Activated CD8-positive, alpha-beta memory T cell treated with anti-CD3 and anti-CD28 coated beads, Interleukin-2, amount 10 ng/mL, durations not matched to agents 7 days and 5 days (primary cell): ENCODE data around the gene CYP27B1. TPM values are rescaled to one million over a fixed set of nuclear protein-coding genes. Genes with fewer than 3 reads are reported as not detected.

Source experiments
- ATAC-seq: fragments of 150-1000 bp; cut with Tn5 transposase; one replicate; pipeline ENCODE4 v1.10.0; 2021; ENCODE audit warnings: moderate library complexity
- CTCF ChIA-PET: fragments of 350-600 bp; sonication (Branson Sonifier 250); formaldehyde crosslinking; loops from one replicate; lab custom pipeline; 2021; ENCODE audit warnings: antibody characterized with exemption; lab: Charles Lee
- DNase-seq: peaks from one replicate; pipeline ENCODE4 v3.0.0-alpha.2; 2020
- H3K27ac Mint-ChIP-seq: one replicate; pipeline ENCODE4 v1.8.0; 2021; ENCODE audit warnings: mild to moderate bottlenecking, mixed read lengths
- H3K27me3 Mint-ChIP-seq: one replicate; pipeline ENCODE4 v1.8.0; 2021; ENCODE audit warnings: mixed read lengths
- H3K36me3 Mint-ChIP-seq: one replicate; pipeline ENCODE4 v1.8.0; 2021; ENCODE audit warnings: mild to moderate bottlenecking, mixed read lengths
- H3K4me1 Mint-ChIP-seq: one replicate; pipeline ENCODE4 v1.8.0; 2021; ENCODE audit warnings: mixed read lengths
- H3K4me3 Mint-ChIP-seq: one replicate; pipeline ENCODE4 v1.8.0; 2021; ENCODE audit warnings: mild to moderate bottlenecking, moderate library complexity, mixed read lengths
- H3K9me3 Mint-ChIP-seq: one replicate; pipeline ENCODE4 v1.8.0; 2022; ENCODE audit warnings: low read depth, mixed read lengths
- total RNA-seq, 2 experiments: library from RNA; stranded (reverse); gene quantifications; one replicate each; pipeline ENCODE4 v1.2.3, GENCODE V29; 2021

Gene CYP27B1
- total RNA-seq, 2 experiments from 2014 or later = 4.5 to 5.4 TPM

DNA sequence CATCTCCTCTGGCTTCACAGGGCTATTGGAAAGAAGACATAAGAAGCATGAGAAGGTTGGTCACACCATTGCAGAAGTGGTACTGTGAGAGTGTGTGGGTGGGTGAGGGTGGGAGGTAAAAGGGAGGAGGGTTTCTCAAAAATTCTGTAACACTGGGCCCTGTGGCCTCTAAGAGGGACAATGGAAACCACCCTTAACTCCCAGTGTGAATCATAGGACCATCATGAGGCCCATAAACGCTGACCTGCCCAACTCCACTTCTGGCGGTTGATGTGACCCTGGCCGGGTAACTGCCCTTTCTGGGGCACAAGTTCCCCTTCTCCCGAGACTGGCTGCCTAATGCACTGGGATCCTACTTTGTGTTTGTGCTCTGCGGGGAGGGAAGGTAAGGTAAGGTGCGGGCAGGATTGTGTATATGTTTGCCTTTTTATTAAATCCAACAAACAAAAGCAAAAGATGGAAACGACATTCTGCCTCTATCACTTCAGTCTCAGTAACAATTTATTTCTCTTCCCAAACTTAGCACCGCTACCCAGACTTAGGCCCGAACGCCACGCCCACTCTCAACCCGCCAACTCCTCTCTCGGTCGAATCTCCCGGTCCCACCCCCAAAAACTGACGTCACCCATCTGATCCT, 4.5 kb upstream of the CYP27B1 start:
- Mint-ChIP-seq H3K4me3 (peak overlapping the region; percentile 99), H3K9me3 (no peaks in the 10 kb centered on the region), H3K27ac (peak overlapping the region; percentile 98), H3K27me3 (peaks cover 6% of the 10 kb centered on the region), H3K4me1 (peaks cover 30% of the 10 kb centered on the region), H3K36me3 (peaks cover 10% of the 10 kb centered on the region)
- ATAC-seq = peak; percentile 74
- peak; percentile 92 for DNase-seq
- CTCF ChIA-PET = interaction anchor here (1.7 to 4.8 kb wide), 2 partner anchors 12 to 15 kb away, joined by 8 to 25 read pairs; partner anchors contain the start of gene TSFM

- Mint-ChIP-seq H3K27ac (peak overlapping the region; percentile 55), H3K36me3 (peaks cover 8% of the 10 kb centered on the region)
Measured at GRCh38 chr12:57770734-57771133, 3.9 kb upstream of the CYP27B1 start.

DNA sequence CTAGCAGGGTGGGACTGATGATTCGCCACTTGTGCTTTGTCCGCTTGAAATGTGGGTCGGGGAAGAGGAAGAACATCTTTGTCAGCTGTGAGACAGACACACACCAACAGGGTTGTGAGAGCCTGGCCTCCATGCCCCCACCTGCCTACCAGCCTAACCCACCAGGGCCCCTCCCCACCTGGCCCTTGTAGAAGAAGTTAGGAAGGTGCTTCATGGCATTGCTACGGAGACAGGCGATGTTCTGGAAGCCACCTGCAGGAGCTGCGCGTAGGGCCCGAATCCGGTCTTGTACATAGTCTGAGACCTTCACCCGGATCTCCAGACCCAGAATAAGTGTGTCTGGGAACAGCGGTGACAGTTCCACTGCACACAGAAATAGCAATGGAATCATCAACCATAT, 2.7 kb upstream of the CYP27B1 start:
- CTCF ChIA-PET = no interaction called here
- DNase-seq (no peak), ATAC-seq (no peak)
- Mint-ChIP-seq H3K36me3 (peaks cover 5% of the 10 kb centered on the region), H3K27ac (no peak overlapping the region), H3K4me1 (peaks cover 36% of the 10 kb centered on the region), H3K27me3 (peaks cover 15% of the 10 kb centered on the region), H3K9me3 (no peaks in the 10 kb centered on the region), H3K4me3 (peak overlapping the region; percentile 38)

More at GRCh38 chr12:57770734-57771133, 3.9 kb upstream of the CYP27B1 start:
- Mint-ChIP-seq H3K9me3 (no peaks in the 10 kb centered on the region), H3K27me3 (peaks cover 10% of the 10 kb centered on the region), H3K4me3 (peak overlapping the region; percentile 99), H3K4me1 (peaks cover 31% of the 10 kb centered on the region)
- CTCF ChIA-PET = interaction anchor here (4.8 kb wide), 1 partner anchor 14 kb away, joined by 25 read pairs; no protein-coding TSS in a partner anchor
- no peak for ATAC-seq
- DNase-seq = no peak

DNA sequence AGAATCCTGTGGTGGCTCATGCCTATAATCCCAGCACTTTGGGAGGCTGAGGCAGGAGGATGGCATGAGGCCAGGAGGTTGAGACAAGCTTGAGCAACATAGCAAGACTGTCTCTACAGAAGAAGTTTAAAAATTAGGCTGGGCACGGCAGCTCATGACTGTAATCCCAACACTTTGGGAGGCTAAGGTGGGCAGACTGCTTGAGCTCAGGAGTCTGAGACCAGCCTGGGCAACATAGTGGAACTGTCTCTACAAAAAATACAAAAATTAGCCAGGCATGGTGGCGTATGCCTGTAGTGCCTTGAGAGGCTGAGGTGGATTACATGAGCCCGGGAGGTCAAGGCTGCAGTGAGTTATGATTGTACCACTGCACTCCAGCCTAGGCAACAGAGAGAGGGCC, 998 bp upstream of the CYP27B1 start:
- H3K36me3 Mint-ChIP-seq = peaks cover 9% of the 10 kb centered on the region
- no peak overlapping the region for H3K4me3 Mint-ChIP-seq
- peaks cover 15% of the 10 kb centered on the region for H3K27me3 Mint-ChIP-seq
- H3K27ac Mint-ChIP-seq = no peak overlapping the region
- DNase-seq (no peak), ATAC-seq (no peak)
- peaks cover 43% of the 10 kb centered on the region for H3K4me1 Mint-ChIP-seq
- no peaks in the 10 kb centered on the region for H3K9me3 Mint-ChIP-seq
- CTCF ChIA-PET = interaction anchor here (1.2 to 3.2 kb wide), 4 partner anchors 9 to 97 kb away, joined by 3 to 48 read pairs (median 8); partner anchors contain the start of gene MARCHF9

DNA sequence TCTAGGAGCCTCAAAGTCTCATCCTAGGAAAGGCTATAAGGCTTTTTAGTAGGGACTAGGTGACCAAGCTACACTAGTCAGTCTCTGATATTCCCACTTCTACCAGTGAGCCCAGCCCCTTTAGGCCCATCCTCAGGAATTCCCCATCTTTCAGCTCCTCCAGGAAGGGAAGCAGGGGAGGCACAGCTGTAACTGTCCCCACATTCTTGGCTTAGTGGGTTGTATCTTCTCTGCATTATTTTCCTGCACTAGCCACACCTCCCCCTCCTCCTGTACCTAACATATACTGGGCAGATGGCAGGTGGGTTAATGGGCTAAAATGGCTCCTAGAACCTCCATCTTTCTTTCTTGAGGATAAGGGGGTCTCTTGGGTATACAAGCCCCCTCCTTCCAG, 424 bp upstream of the CYP27B1 start:
- CTCF ChIA-PET = interaction anchor here (1.2 to 3.2 kb wide), 4 partner anchors 8 to 98 kb away, joined by 3 to 48 read pairs (median 8); partner anchors contain the start of gene MARCHF9
- ATAC-seq (no peak), DNase-seq (no peak)
- Mint-ChIP-seq H3K36me3 (peaks cover 13% of the 10 kb centered on the region), H3K27me3 (peaks cover 15% of the 10 kb centered on the region), H3K4me3 (no peak overlapping the region), H3K9me3 (no peaks in the 10 kb centered on the region), H3K4me1 (peaks cover 42% of the 10 kb centered on the region), H3K27ac (no peak overlapping the region)

- no peak for DNase-seq
Measured at GRCh38 chr12:57765698-57766463, 997 bp downstream of the CYP27B1 start.

GRCh38 chr12:57765003-57765697, 1.7 kb downstream of the CYP27B1 start:
- CTCF ChIA-PET = interaction anchor here (0.8 to 3.5 kb wide), 13 partner anchors 9 to 134 kb away, joined by 3 to 48 read pairs (median 5); partner anchors contain the start of genes MARCHF9 and TSFM
- H3K36me3 Mint-ChIP-seq = peaks cover 16% of the 10 kb centered on the region
- H3K9me3 Mint-ChIP-seq = no peaks in the 10 kb centered on the region
- peak overlapping the region; percentile 80 for H3K4me3 Mint-ChIP-seq
- DNase-seq (peak; percentile 72), ATAC-seq (peak; percentile 80)
- H3K27ac Mint-ChIP-seq = peak overlapping the region; percentile 69
- H3K4me1 Mint-ChIP-seq = peaks cover 28% of the 10 kb centered on the region
- peaks cover 15% of the 10 kb centered on the region for H3K27me3 Mint-ChIP-seq

More at GRCh38 chr12:57765698-57766463, 997 bp downstream of the CYP27B1 start:
- Mint-ChIP-seq H3K4me1 (peaks cover 33% of the 10 kb centered on the region), H3K4me3 (peak overlapping the region; percentile 80), H3K27me3 (peaks cover 15% of the 10 kb centered on the region), H3K27ac (no peak overlapping the region), H3K9me3 (no peaks in the 10 kb centered on the region), H3K36me3 (peaks cover 16% of the 10 kb centered on the region)
- CTCF ChIA-PET = interaction anchor here (0.8 to 3.2 kb wide), 11 partner anchors 8 to 140 kb away, joined by 3 to 48 read pairs (median 4); partner anchors contain the start of gene MARCHF9
- ATAC-seq = peak; percentile 24

DNA sequence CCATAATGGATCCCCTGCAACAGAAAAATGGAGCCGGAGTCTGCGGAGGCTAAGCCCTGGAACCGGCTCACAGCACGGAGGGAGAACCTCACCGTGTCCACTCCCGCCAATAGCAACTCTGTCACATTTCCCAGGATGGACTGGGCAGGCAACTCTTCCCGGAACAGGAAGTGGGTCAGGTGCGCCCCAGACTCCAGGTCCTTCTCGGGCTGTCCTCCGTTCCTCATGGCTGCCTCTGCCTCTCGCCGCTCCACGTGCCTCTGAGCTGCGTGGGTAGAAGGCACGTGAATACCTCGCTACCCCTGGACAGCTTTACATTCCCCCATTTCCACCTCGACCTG, 2.2 kb downstream of the CYP27B1 start:
- H3K4me3 Mint-ChIP-seq = peak overlapping the region; percentile 80
- H3K9me3 Mint-ChIP-seq = no peaks in the 10 kb centered on the region
- peak overlapping the region; percentile 69 for H3K27ac Mint-ChIP-seq
- peaks cover 23% of the 10 kb centered on the region for H3K4me1 Mint-ChIP-seq
- H3K36me3 Mint-ChIP-seq = peaks cover 11% of the 10 kb centered on the region
- DNase-seq (no peak), ATAC-seq (peak; percentile 20)
- CTCF ChIA-PET = interaction anchor here (0.8 to 3.5 kb wide), 10 partner anchors 8 to 134 kb away, joined by 3 to 19 read pairs (median 5); partner anchors contain the start of genes MARCHF9 and TSFM
- peaks cover 15% of the 10 kb centered on the region for H3K27me3 Mint-ChIP-seq

GRCh38 chr12:57763881-57764661, 2.8 kb downstream of the CYP27B1 start:
- ATAC-seq (no peak), DNase-seq (no peak)
- CTCF ChIA-PET = interaction anchor here (0.8 to 3.5 kb wide), 11 partner anchors 8 to 144 kb away, joined by 3 to 19 read pairs (median 5); partner anchors contain the start of genes MARCHF9 and TSFM
- Mint-ChIP-seq H3K27me3 (peaks cover 15% of the 10 kb centered on the region), H3K27ac (no peak overlapping the region), H3K9me3 (no peaks in the 10 kb centered on the region), H3K4me3 (peak overlapping the region; percentile 80), H3K4me1 (peaks cover 27% of the 10 kb centered on the region), H3K36me3 (peaks cover 13% of the 10 kb centered on the region)

DNA sequence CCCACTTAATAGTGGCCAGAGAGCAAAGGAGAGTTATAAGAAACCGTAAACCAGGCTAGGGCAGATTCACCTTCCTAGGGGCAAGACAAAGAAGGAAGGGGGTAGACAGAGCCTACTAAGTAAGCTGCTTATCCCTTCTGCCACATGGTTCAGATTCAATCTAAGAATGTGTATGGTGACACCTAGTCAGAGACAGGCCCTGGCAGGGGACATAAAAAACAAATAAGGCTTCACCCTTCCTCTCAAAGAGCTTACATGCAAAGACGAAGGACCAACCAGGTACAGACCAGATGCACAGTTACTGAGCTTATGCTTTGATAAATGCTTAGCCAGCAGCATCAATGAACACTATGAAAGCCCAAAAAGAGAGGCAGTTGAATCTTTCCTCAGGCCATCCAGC, 4.4 kb downstream of the CYP27B1 start:
- H3K27ac Mint-ChIP-seq = no peak overlapping the region
- no peak for ATAC-seq
- H3K36me3 Mint-ChIP-seq = peaks cover 19% of the 10 kb centered on the region
- H3K4me3 Mint-ChIP-seq = no peak overlapping the region
- peaks cover 27% of the 10 kb centered on the region for H3K4me1 Mint-ChIP-seq
- DNase-seq = no peak
- H3K27me3 Mint-ChIP-seq = peaks cover 15% of the 10 kb centered on the region
- no peaks in the 10 kb centered on the region for H3K9me3 Mint-ChIP-seq
- CTCF ChIA-PET = interaction anchor here (1.2 to 3.5 kb wide), 3 partner anchors 8 to 35 kb away, joined by 3 to 10 read pairs (median 3); partner anchors contain the start of genes MARCHF9 and TSFM

DNA sequence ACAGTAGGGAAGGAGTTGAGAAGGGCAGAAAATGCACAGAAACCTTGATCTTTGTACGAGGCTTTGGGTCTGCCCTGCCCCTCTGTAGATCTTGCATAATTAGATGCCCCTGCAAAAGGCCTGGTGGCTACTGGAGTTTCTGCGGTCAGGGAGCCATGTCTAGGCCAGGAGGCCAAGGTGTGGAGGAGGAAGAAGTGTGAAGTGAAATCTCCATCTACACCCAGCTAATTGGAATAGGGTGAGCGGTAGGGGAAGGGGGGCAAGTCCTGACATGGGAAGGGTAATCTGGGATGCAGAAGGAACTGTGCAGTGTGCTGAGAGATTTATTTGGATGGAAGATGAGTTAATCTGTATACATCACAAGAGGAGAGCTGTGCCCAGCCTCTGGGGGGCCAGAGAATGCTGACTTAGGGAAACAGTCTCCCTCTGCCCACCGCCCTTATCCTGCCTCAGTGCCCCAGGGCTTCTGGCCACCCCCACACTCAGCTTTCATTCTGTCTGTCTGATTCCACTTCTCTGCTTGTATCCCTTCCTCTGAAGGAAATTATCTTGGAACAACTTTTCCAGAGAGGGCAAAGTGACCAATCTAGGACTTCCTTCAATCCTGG, 5.4 kb downstream of the CYP27B1 start:
- H3K9me3 Mint-ChIP-seq = no peaks in the 10 kb centered on the region
- H3K27me3 Mint-ChIP-seq = peaks cover 10% of the 10 kb centered on the region
- no peak for DNase-seq
- ATAC-seq = no peak
- CTCF ChIA-PET = interaction anchor here (1.0 to 3.5 kb wide), 5 partner anchors 7 to 36 kb away, joined by 3 to 10 read pairs (median 3); partner anchors contain the start of genes MARCHF9, TSFM and TSPAN31
- H3K4me1 Mint-ChIP-seq = peaks cover 31% of the 10 kb centered on the region
- no peak overlapping the region for H3K4me3 Mint-ChIP-seq
- peaks cover 20% of the 10 kb centered on the region for H3K36me3 Mint-ChIP-seq
- no peak overlapping the region for H3K27ac Mint-ChIP-seq
